Trophoblast cell (in vitro differentiated cells and primary cell): ENCODE measurements around the gene PPP1R9B.

Experiments
- DNase-seq, 2 donors: peaks; one replicate each; pipeline ENCODE4 v3.0.0-alpha.2; 2016
- H2AFZ ChIP-seq: 2 replicates; pipeline ENCODE4 v1.6.1; 2013; ENCODE audit warnings: low read length, moderate library complexity, mild to moderate bottlenecking; ENCODE audit not compliant: insufficient read depth, poor library complexity
- H2AK5ac ChIP-seq: 2 replicates; pipeline ENCODE4 v1.6.1; 2013; ENCODE audit warnings: mild to moderate bottlenecking, low read length
- H2BK120ac ChIP-seq: 2 replicates; pipeline ENCODE4 v1.6.1; 2013; ENCODE audit warnings: low read length, mild to moderate bottlenecking, moderate library complexity; ENCODE audit not compliant: insufficient read depth, poor library complexity
- H2BK12ac ChIP-seq: 2 replicates; pipeline ENCODE4 v1.6.1; 2013; ENCODE audit warnings: mild to moderate bottlenecking, low read length, moderate library complexity
- H2BK5ac ChIP-seq: 2 replicates; pipeline ENCODE4 v1.6.1; 2013; ENCODE audit warnings: low read length, low read depth, moderate library complexity, mild to moderate bottlenecking; ENCODE audit not compliant: poor library complexity
- H3K14ac ChIP-seq: 2 replicates; pipeline ENCODE4 v1.6.1; 2013; ENCODE audit warnings: mild to moderate bottlenecking, low read length
- H3K18ac ChIP-seq: 2 replicates; pipeline ENCODE4 v1.6.1; 2013; ENCODE audit warnings: mild to moderate bottlenecking, low read length
- H3K23ac ChIP-seq: 2 replicates; pipeline ENCODE4 v1.6.1; 2013; ENCODE audit warnings: low read length
- H3K27ac ChIP-seq: 2 replicates; pipeline ENCODE4 v1.5.1; 2013; ENCODE audit warnings: low read depth, mild to moderate bottlenecking, inconsistent platforms, low read length, moderate library complexity
- H3K27me3 ChIP-seq: 2 replicates; pipeline ENCODE4 v1.6.1; 2013; ENCODE audit warnings: inconsistent platforms, mild to moderate bottlenecking, low read length, moderate library complexity; ENCODE audit not compliant: insufficient read depth
- H3K36me3 ChIP-seq, 2 experiments: 1 replicate in 1 of 2; 2 replicates in 1 of 2; pipeline ENCODE4 v1.6.1; 2013; ENCODE audit warnings: low read length in 2 of 2, mild to moderate bottlenecking in 2 of 2, moderate library complexity in 1 of 2; ENCODE audit not compliant: insufficient read depth in 2 of 2, control insufficient read depth in 1 of 2
- H3K4ac ChIP-seq: 2 replicates; pipeline ENCODE4 v1.6.1; 2013; ENCODE audit warnings: low read depth, mild to moderate bottlenecking, low read length, moderate library complexity
- H3K4me1 ChIP-seq, 2 experiments: 1 replicate in 1 of 2; 2 replicates in 1 of 2; pipeline ENCODE4 v1.6.1; 2013; ENCODE audit warnings: low read length in 2 of 2, mild to moderate bottlenecking in 2 of 2, moderate library complexity in 1 of 2; ENCODE audit not compliant: insufficient read depth in 2 of 2, control insufficient read depth in 1 of 2
- H3K4me2 ChIP-seq: 2 replicates; pipeline ENCODE4 v1.6.1; 2013; ENCODE audit warnings: inconsistent platforms, mild to moderate bottlenecking, low read length, moderate library complexity
- H3K4me3 ChIP-seq: 2 replicates; pipeline ENCODE4 v1.5.1; 2013; ENCODE audit warnings: mild to moderate bottlenecking, low read depth, low read length, inconsistent platforms
- H3K79me1 ChIP-seq: one replicate; pipeline ENCODE4 v1.6.1; 2013; ENCODE audit warnings: low read length
- H3K79me2 ChIP-seq: 2 replicates; pipeline ENCODE4 v1.6.1; 2013; ENCODE audit warnings: low read length, mild to moderate bottlenecking; ENCODE audit not compliant: control insufficient read depth, insufficient read depth, poor library complexity
- H3K9ac ChIP-seq: 2 replicates; pipeline ENCODE4 v1.6.1; 2013; ENCODE audit warnings: mild to moderate bottlenecking, low read length
- H3K9me3 ChIP-seq: 2 replicates; pipeline ENCODE4 v1.6.1; 2013; ENCODE audit warnings: low read depth, mild to moderate bottlenecking, control low read depth, inconsistent platforms, low read length; ENCODE audit not compliant: insufficient read depth
- H4K12ac ChIP-seq: 2 replicates; pipeline ENCODE4 v1.6.1; 2013; ENCODE audit warnings: low read depth, mild to moderate bottlenecking, low read length, moderate library complexity
- H4K8ac ChIP-seq: 2 replicates; pipeline ENCODE4 v1.6.1; 2013; ENCODE audit warnings: low read depth, mild to moderate bottlenecking, low read length, moderate library complexity
- H4K91ac ChIP-seq: one replicate; pipeline ENCODE4 v1.6.1; 2013; ENCODE audit warnings: low read depth, mild to moderate bottlenecking, low read length, moderate library complexity
- WGBS: extraction: QIAGEN DNeasy Blood & Tissue Kit; methylation state at CpG from one replicate; pipeline ENCODE4 v1.1.7; 2013; ENCODE audit warnings: missing lambda C conversion rate; ENCODE audit not compliant: insufficient read length, insufficient coverage; ENCODE audit errors: extremely low coverage; 5-methylcytosine and 5-hydroxymethylcytosine counted together

PPP1R9B gene

GRCh38 chr17:50095626-50096037 lies 54.8 kb downstream of the PPP1R9B start:
- Histone ChIP-seq H3K14ac (peak overlapping the region; percentile 75), H2AK5ac (no peak overlapping the region), H4K8ac (peak overlapping the region; percentile 64), H2BK120ac (no peak overlapping the region), H3K9ac (peak overlapping the region; percentile 67), H3K4me1 (peaks cover 7 to 11% of the 10 kb centered on the region in 2 experiments), H3K4me3 (peak overlapping the region; percentile 88), H3K27ac (no peak overlapping the region), H3K79me1 (peaks cover 5% of the 10 kb centered on the region), H2AFZ (peak overlapping the region; percentile 92), H3K36me3 (peaks cover 2 to 3% of the 10 kb centered on the region in 2 experiments), H3K4ac (no peak overlapping the region), H4K12ac (peak overlapping the region; percentile 22), H4K91ac (peak overlapping the region; percentile 76), H2BK12ac (no peak overlapping the region), H2BK5ac (no peak overlapping the region), H3K27me3 (no peaks in the 10 kb centered on the region), H3K79me2 (peaks cover 2% of the 10 kb centered on the region), H3K9me3 (no peaks in the 10 kb centered on the region), H3K4me2 (peak overlapping the region; percentile 92), H3K18ac (peak overlapping the region; percentile 34), H3K23ac (no peak overlapping the region)
- WGBS, result no CpG with 5 or more reads among the region's 12 CpGs
- no peak for DNase-seq

DNA sequence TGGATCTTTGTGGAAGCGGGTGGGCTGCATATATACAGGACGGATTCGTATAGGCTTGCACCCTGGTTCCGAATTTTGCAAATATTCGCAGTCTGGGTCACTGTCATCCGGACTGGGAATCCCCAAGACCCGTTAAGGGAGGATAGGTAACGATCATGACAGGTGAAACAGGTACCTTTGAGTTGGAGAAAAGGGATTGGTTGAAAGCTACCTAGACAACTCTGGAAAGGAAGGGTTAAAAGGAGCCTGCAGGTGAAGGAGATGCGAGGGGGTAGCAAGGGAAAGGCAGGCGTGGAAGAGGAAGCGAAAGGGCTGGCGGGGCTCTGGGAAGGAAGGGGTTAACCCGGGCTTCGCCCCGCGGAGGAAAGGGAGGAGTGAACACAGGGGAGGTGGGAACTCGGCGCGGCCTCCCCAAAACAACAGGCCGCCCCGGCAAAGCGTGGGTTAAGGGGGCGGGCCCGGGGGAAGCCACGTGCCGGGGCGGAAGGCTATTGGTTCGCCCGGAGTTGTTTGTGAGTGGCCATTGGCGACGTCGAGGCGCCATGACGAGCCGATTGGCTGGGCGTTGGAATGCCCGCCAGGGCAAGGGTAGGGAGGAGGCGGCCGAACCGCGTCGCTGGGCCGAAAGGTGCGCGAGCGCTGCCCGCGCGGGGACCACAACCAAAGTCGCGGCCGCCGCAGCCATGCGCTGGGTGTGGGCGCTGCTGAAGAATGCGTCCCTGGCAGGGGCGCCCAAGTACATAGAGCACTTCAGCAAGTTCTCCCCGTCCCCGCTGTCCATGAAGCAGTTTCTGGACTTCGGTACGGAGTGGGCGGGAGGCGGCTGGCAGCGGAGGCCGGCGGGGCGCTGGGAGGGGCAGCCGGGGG lies 55.5 kb downstream of the PPP1R9B start, which contains the start of gene PDK2:
PDK2 (plus strand) TSS at position 599 of the 867 bp plus-strand sequence; CDS start at position 684, 85 bp downstream.
- Histone ChIP-seq H2BK120ac (peak within 1 kb of the TSS; percentile 45), H4K91ac (peak within 1 kb of the TSS; percentile 76), H3K27ac (no peak within 1 kb of the TSS), H3K4ac (no peak within 1 kb of the TSS), H3K9me3 (no peaks in the 10 kb centered on the region), H4K12ac (peak within 1 kb of the TSS; percentile 80), H3K36me3 (peaks cover 4 to 7% of the 10 kb centered on the region in 2 experiments), H3K4me2 (peak within 1 kb of the TSS; percentile 92), H4K8ac (peak within 1 kb of the TSS; percentile 90), H3K4me1 (peaks cover 7 to 11% of the 10 kb centered on the region in 2 experiments), H3K27me3 (no peaks in the 10 kb centered on the region), H3K9ac (peak within 1 kb of the TSS; percentile 67), H3K18ac (peak within 1 kb of the TSS; percentile 96), H2AFZ (peak within 1 kb of the TSS; percentile 92), H3K79me1 (peaks cover 5% of the 10 kb centered on the region), H3K4me3 (peak within 1 kb of the TSS; percentile 88), H2BK12ac (peak within 1 kb of the TSS; percentile 41), H3K23ac (no peak within 1 kb of the TSS), H2AK5ac (no peak within 1 kb of the TSS), H3K14ac (peak within 1 kb of the TSS; percentile 75), H3K79me2 (peaks cover 2% of the 10 kb centered on the region), H2BK5ac (no peak within 1 kb of the TSS)
- no CpG with 5 or more reads among the region's 68 CpGs for WGBS
- peak; percentile 89 to 94 for DNase-seq

DNA sequence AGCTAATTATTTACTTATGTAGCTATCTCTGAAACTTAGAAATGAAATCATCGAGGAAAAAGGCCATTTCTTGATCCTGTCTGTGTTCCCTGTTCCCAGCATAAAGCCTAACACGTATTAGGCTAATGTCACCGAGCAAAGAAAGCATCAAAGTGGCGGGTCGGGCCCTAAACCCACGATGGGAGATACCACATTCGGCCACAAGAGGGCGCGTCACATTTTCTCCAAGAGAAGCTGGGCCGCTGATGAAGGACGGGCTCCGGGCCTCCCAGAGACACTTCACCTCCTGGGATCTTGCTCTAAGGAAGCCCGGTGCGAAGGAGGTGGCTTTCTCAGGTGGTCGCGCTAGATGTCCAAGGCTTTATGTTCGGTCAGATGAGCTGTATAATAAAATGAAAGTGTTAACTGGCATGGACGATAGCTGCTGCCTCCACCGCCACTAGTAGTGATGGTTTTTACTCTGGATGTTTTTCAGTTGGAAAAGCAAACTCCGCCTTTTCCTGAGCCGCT lies 56.2 kb downstream of the PPP1R9B start:
- no peak overlapping the region for H3K14ac ChIP-seq
- peaks cover 11 to 14% of the 10 kb centered on the region in 2 experiments for H3K36me3 ChIP-seq

DNA sequence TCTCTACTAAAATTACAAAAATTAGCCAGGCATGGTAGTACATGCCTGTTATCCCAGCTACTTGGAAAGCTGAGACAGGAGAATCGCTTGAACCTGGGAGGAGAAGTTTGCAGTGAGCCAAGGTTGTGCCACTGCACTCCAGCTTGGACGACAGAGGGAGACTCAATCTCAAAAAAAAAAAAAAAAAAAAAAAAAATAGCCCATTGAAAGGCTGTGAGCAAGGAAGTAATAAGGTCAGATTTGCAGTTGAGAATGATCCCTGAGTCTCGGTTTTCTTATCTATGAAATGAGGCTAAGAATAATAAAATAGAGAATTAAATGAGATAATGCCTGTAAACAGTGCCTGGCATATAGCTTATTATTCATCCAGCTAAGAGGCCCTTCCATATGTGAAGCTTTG lies 56.7 kb downstream of the PPP1R9B start:
- no peak overlapping the region for H2AFZ ChIP-seq
- peaks cover 5% of the 10 kb centered on the region for H3K79me1 ChIP-seq
- H4K91ac ChIP-seq, result no peak overlapping the region
- H3K9ac ChIP-seq, result no peak overlapping the region
- H3K18ac ChIP-seq, result no peak overlapping the region
- H3K36me3 ChIP-seq, result peaks cover 16 to 19% of the 10 kb centered on the region in 2 experiments
- no peak overlapping the region for H2BK120ac ChIP-seq
- H3K27me3 ChIP-seq, result no peaks in the 10 kb centered on the region
- H3K4me2 ChIP-seq, result no peak overlapping the region
- no peak overlapping the region for H4K8ac ChIP-seq
- no peak overlapping the region for H3K14ac ChIP-seq
- no peak overlapping the region for H3K4ac ChIP-seq
- H2BK5ac ChIP-seq, result no peak overlapping the region
- H2BK12ac ChIP-seq, result no peak overlapping the region
- H4K12ac ChIP-seq, result no peak overlapping the region
- H3K9me3 ChIP-seq, result no peaks in the 10 kb centered on the region
- peaks cover 7 to 11% of the 10 kb centered on the region in 2 experiments for H3K4me1 ChIP-seq
- WGBS, result no CpG with 5 or more reads among the region's 3 CpGs
- H3K79me2 ChIP-seq, result peaks cover 2% of the 10 kb centered on the region
- no peak overlapping the region for H3K27ac ChIP-seq
- no peak overlapping the region for H3K23ac ChIP-seq
- no peak for DNase-seq
- H2AK5ac ChIP-seq, result no peak overlapping the region
- H3K4me3 ChIP-seq, result no peak overlapping the region

More for the DNA sequence above, 56.2 kb downstream of the PPP1R9B start:
- no peak overlapping the region for H3K18ac ChIP-seq
- H3K4me3 ChIP-seq, result no peak overlapping the region
- DNase-seq, result peak; percentile 91 to 98
- peak overlapping the region; percentile 92 for H3K4me2 ChIP-seq
- peaks cover 7 to 11% of the 10 kb centered on the region in 2 experiments for H3K4me1 ChIP-seq
- no peaks in the 10 kb centered on the region for H3K9me3 ChIP-seq
- no CpG with 5 or more reads among the region's 21 CpGs for WGBS
- H2BK12ac ChIP-seq, result no peak overlapping the region
- no peak overlapping the region for H3K23ac ChIP-seq
- no peak overlapping the region for H3K4ac ChIP-seq
- H3K79me2 ChIP-seq, result peaks cover 2% of the 10 kb centered on the region
- H3K79me1 ChIP-seq, result peaks cover 5% of the 10 kb centered on the region
- H3K27ac ChIP-seq, result no peak overlapping the region
- H3K27me3 ChIP-seq, result no peaks in the 10 kb centered on the region
- peak overlapping the region; percentile 4 for H2AFZ ChIP-seq
- H3K9ac ChIP-seq, result no peak overlapping the region
- no peak overlapping the region for H4K12ac ChIP-seq
- H2BK120ac ChIP-seq, result no peak overlapping the region
- no peak overlapping the region for H2AK5ac ChIP-seq
- no peak overlapping the region for H4K91ac ChIP-seq
- no peak overlapping the region for H4K8ac ChIP-seq
- no peak overlapping the region for H2BK5ac ChIP-seq
